Trophoblast cell (in vitro differentiated cells and primary cell): ENCODE results near the gene B3GLCT.

Experiments
- DNase-seq, 2 donors: peaks; one replicate each; pipeline ENCODE4 v3.0.0-alpha.2; 2016
- H2AFZ ChIP-seq: 2 replicates; pipeline ENCODE4 v1.6.1; 2013; ENCODE audit warnings: low read length, moderate library complexity, mild to moderate bottlenecking; ENCODE audit not compliant: insufficient read depth, poor library complexity
- H2AK5ac ChIP-seq: 2 replicates; pipeline ENCODE4 v1.6.1; 2013; ENCODE audit warnings: mild to moderate bottlenecking, low read length
- H2BK120ac ChIP-seq: 2 replicates; pipeline ENCODE4 v1.6.1; 2013; ENCODE audit warnings: low read length, mild to moderate bottlenecking, moderate library complexity; ENCODE audit not compliant: insufficient read depth, poor library complexity
- H2BK12ac ChIP-seq: 2 replicates; pipeline ENCODE4 v1.6.1; 2013; ENCODE audit warnings: mild to moderate bottlenecking, low read length, moderate library complexity
- H2BK5ac ChIP-seq: 2 replicates; pipeline ENCODE4 v1.6.1; 2013; ENCODE audit warnings: low read length, low read depth, moderate library complexity, mild to moderate bottlenecking; ENCODE audit not compliant: poor library complexity
- H3K14ac ChIP-seq: 2 replicates; pipeline ENCODE4 v1.6.1; 2013; ENCODE audit warnings: mild to moderate bottlenecking, low read length
- H3K18ac ChIP-seq: 2 replicates; pipeline ENCODE4 v1.6.1; 2013; ENCODE audit warnings: mild to moderate bottlenecking, low read length
- H3K23ac ChIP-seq: 2 replicates; pipeline ENCODE4 v1.6.1; 2013; ENCODE audit warnings: low read length
- H3K27ac ChIP-seq: 2 replicates; pipeline ENCODE4 v1.5.1; 2013; ENCODE audit warnings: low read depth, mild to moderate bottlenecking, inconsistent platforms, low read length, moderate library complexity
- H3K27me3 ChIP-seq: 2 replicates; pipeline ENCODE4 v1.6.1; 2013; ENCODE audit warnings: inconsistent platforms, mild to moderate bottlenecking, low read length, moderate library complexity; ENCODE audit not compliant: insufficient read depth
- H3K36me3 ChIP-seq, 2 experiments: 1 replicate in 1 of 2; 2 replicates in 1 of 2; pipeline ENCODE4 v1.6.1; 2013; ENCODE audit warnings: low read length in 2 of 2, mild to moderate bottlenecking in 2 of 2, moderate library complexity in 1 of 2; ENCODE audit not compliant: insufficient read depth in 2 of 2, control insufficient read depth in 1 of 2
- H3K4ac ChIP-seq: 2 replicates; pipeline ENCODE4 v1.6.1; 2013; ENCODE audit warnings: low read depth, mild to moderate bottlenecking, low read length, moderate library complexity
- H3K4me1 ChIP-seq, 2 experiments: 1 replicate in 1 of 2; 2 replicates in 1 of 2; pipeline ENCODE4 v1.6.1; 2013; ENCODE audit warnings: low read length in 2 of 2, mild to moderate bottlenecking in 2 of 2, moderate library complexity in 1 of 2; ENCODE audit not compliant: insufficient read depth in 2 of 2, control insufficient read depth in 1 of 2
- H3K4me2 ChIP-seq: 2 replicates; pipeline ENCODE4 v1.6.1; 2013; ENCODE audit warnings: inconsistent platforms, mild to moderate bottlenecking, low read length, moderate library complexity
- H3K4me3 ChIP-seq: 2 replicates; pipeline ENCODE4 v1.5.1; 2013; ENCODE audit warnings: mild to moderate bottlenecking, low read depth, low read length, inconsistent platforms
- H3K79me1 ChIP-seq: one replicate; pipeline ENCODE4 v1.6.1; 2013; ENCODE audit warnings: low read length
- H3K79me2 ChIP-seq: 2 replicates; pipeline ENCODE4 v1.6.1; 2013; ENCODE audit warnings: low read length, mild to moderate bottlenecking; ENCODE audit not compliant: control insufficient read depth, insufficient read depth, poor library complexity
- H3K9ac ChIP-seq: 2 replicates; pipeline ENCODE4 v1.6.1; 2013; ENCODE audit warnings: mild to moderate bottlenecking, low read length
- H3K9me3 ChIP-seq: 2 replicates; pipeline ENCODE4 v1.6.1; 2013; ENCODE audit warnings: low read depth, mild to moderate bottlenecking, control low read depth, inconsistent platforms, low read length; ENCODE audit not compliant: insufficient read depth
- H4K12ac ChIP-seq: 2 replicates; pipeline ENCODE4 v1.6.1; 2013; ENCODE audit warnings: low read depth, mild to moderate bottlenecking, low read length, moderate library complexity
- H4K8ac ChIP-seq: 2 replicates; pipeline ENCODE4 v1.6.1; 2013; ENCODE audit warnings: low read depth, mild to moderate bottlenecking, low read length, moderate library complexity
- H4K91ac ChIP-seq: one replicate; pipeline ENCODE4 v1.6.1; 2013; ENCODE audit warnings: low read depth, mild to moderate bottlenecking, low read length, moderate library complexity
- WGBS: extraction: QIAGEN DNeasy Blood & Tissue Kit; methylation state at CpG from one replicate; pipeline ENCODE4 v1.1.7; 2013; ENCODE audit warnings: missing lambda C conversion rate; ENCODE audit not compliant: insufficient read length, insufficient coverage; ENCODE audit errors: extremely low coverage; 5-methylcytosine and 5-hydroxymethylcytosine counted together

B3GLCT gene

GRCh38 chr13:31374682-31375081 is 174.9 kb downstream of the B3GLCT start:
- Histone ChIP-seq H3K4ac (no peak overlapping the region), H3K79me2 (no peaks in the 10 kb centered on the region), H3K4me2 (no peak overlapping the region), H4K91ac (no peak overlapping the region), H3K4me1 (no peaks in the 10 kb centered on the region), H3K14ac (no peak overlapping the region), H2AK5ac (no peak overlapping the region), H4K8ac (no peak overlapping the region), H2BK5ac (no peak overlapping the region), H2BK12ac (no peak overlapping the region), H3K9me3 (peaks cover 1% of the 10 kb centered on the region), H3K27ac (no peak overlapping the region), H3K36me3 (no peaks in the 10 kb centered on the region), H3K79me1 (no peaks in the 10 kb centered on the region), H3K27me3 (no peaks in the 10 kb centered on the region), H3K9ac (no peak overlapping the region), H2BK120ac (no peak overlapping the region), H3K18ac (no peak overlapping the region), H2AFZ (no peak overlapping the region), H3K23ac (no peak overlapping the region), H4K12ac (no peak overlapping the region), H3K4me3 (no peak overlapping the region)
- no CpG with 5 or more reads among the region's 3 CpGs for WGBS
- DNase-seq: no peak

- H2AFZ ChIP-seq: no peak overlapping the region
- H3K27ac ChIP-seq: no peak overlapping the region
- no peak overlapping the region for H2BK5ac ChIP-seq
- no peaks in the 10 kb centered on the region for H3K79me1 ChIP-seq
- H3K23ac ChIP-seq: no peak overlapping the region
- H4K91ac ChIP-seq: no peak overlapping the region
- WGBS: no CpG with 5 or more reads among the region's 2 CpGs
- H3K4me1 ChIP-seq: no peaks in the 10 kb centered on the region
- H3K9me3 ChIP-seq: peaks cover 1% of the 10 kb centered on the region
- no peak overlapping the region for H2AK5ac ChIP-seq
- H3K27me3 ChIP-seq: no peaks in the 10 kb centered on the region
- no peak overlapping the region for H3K14ac ChIP-seq
- no peak overlapping the region for H2BK12ac ChIP-seq
- H3K36me3 ChIP-seq: no peaks in the 10 kb centered on the region
- H3K18ac ChIP-seq: no peak overlapping the region
- H3K9ac ChIP-seq: no peak overlapping the region
- H3K4ac ChIP-seq: no peak overlapping the region
- no peak overlapping the region for H3K4me3 ChIP-seq
- no peak overlapping the region for H4K8ac ChIP-seq
- no peak overlapping the region for H4K12ac ChIP-seq
- DNase-seq: no peak
- no peak overlapping the region for H2BK120ac ChIP-seq
- H3K79me2 ChIP-seq: no peaks in the 10 kb centered on the region
- no peak overlapping the region for H3K4me2 ChIP-seq
Observed at GRCh38 chr13:31377946-31378345, 178.2 kb downstream of the B3GLCT start.

GRCh38 chr13:31380715-31381114 is 180.9 kb downstream of the B3GLCT start:
- DNase-seq: no peak
- WGBS: no CpG with 5 or more reads among the region's 4 CpGs
- Histone ChIP-seq H3K36me3 (no peaks in the 10 kb centered on the region), H3K4me2 (no peak overlapping the region), H4K8ac (no peak overlapping the region), H4K12ac (no peak overlapping the region), H2AK5ac (no peak overlapping the region), H2BK5ac (no peak overlapping the region), H3K18ac (no peak overlapping the region), H3K79me1 (no peaks in the 10 kb centered on the region), H2BK12ac (no peak overlapping the region), H3K79me2 (no peaks in the 10 kb centered on the region), H2BK120ac (no peak overlapping the region), H3K9ac (no peak overlapping the region), H2AFZ (no peak overlapping the region), H3K14ac (no peak overlapping the region), H3K4me3 (no peak overlapping the region), H3K9me3 (no peaks in the 10 kb centered on the region), H3K23ac (no peak overlapping the region), H3K4me1 (no peaks in the 10 kb centered on the region), H3K27ac (no peak overlapping the region), H4K91ac (no peak overlapping the region), H3K27me3 (no peaks in the 10 kb centered on the region), H3K4ac (no peak overlapping the region)
